Activated T-cell treated with anti-CD3 and anti-CD28 coated beads, Interleukin-2, amount 50 U/mL, for 4 hours (primary cell): ENCODE measurements around the gene PROX1. TPM values are rescaled to one million over a fixed set of nuclear protein-coding genes. Genes with fewer than 3 reads are reported as not detected.
A peak's percentile ranks its signal among the peaks of the same experiment; 100 is the strongest.

Source experiments
- ATAC-seq, 2 donors: fragments of 200-7000 bp; cut with Tn5 transposase; one replicate each; pipeline ENCODE4 v1.10.0; 2021
- DNase-seq: peaks from one replicate; pipeline ENCODE4 v3.0.0-alpha.2; 2020
- H3K27me3 Mint-ChIP-seq: one replicate; pipeline ENCODE4 v1.8.0; 2021; ENCODE audit warnings: low read depth, mixed read lengths
- H3K36me3 Mint-ChIP-seq: one replicate; pipeline ENCODE4 v1.8.0; 2022; ENCODE audit warnings: mixed read lengths; ENCODE audit not compliant: insufficient read depth
- H3K4me1 Mint-ChIP-seq: one replicate; pipeline ENCODE4 v1.8.0; 2021; ENCODE audit warnings: low read depth, mixed read lengths
- H3K4me3 Mint-ChIP-seq: one replicate; pipeline ENCODE4 v1.8.0; 2021; ENCODE audit warnings: mild to moderate bottlenecking, moderate library complexity, mixed read lengths
- H3K9me3 Mint-ChIP-seq: one replicate; pipeline ENCODE4 v1.8.0; 2021; ENCODE audit warnings: mixed read lengths
- total RNA-seq, 3 donors: library from RNA; stranded (reverse); gene quantifications; one replicate each; pipeline ENCODE4 v1.2.1, GENCODE V29; 2021

The PROX1 gene
- total RNA-seq, 3 donors from 2014 or later = 0.03 to 0.13 (median 0.08) TPM

- DNase-seq (no peak), ATAC-seq (no peak)
- Mint-ChIP-seq H3K4me1 (peaks cover 2% of the 10 kb centered on the region), H3K9me3 (no peaks in the 10 kb centered on the region), H3K27me3 (peaks cover 3% of the 10 kb centered on the region), H3K36me3 (no peaks in the 10 kb centered on the region), H3K4me3 (no peak overlapping the region)
These were observed 26.0 kb downstream of the PROX1 start for GRCh38 chr1:214013614-214014377.

GRCh38 chr1:214014730-214015129 lies 27.0 kb downstream of the PROX1 start:
- no peak for ATAC-seq
- peaks cover under 1% of the 10 kb centered on the region for H3K9me3 Mint-ChIP-seq
- no peaks in the 10 kb centered on the region for H3K36me3 Mint-ChIP-seq
- no peak overlapping the region for H3K4me3 Mint-ChIP-seq
- H3K4me1 Mint-ChIP-seq = peaks cover 8% of the 10 kb centered on the region
- DNase-seq = no peak
- H3K27me3 Mint-ChIP-seq = peaks cover 3% of the 10 kb centered on the region

- DNase-seq (no peak), ATAC-seq (no peak)
- no peaks in the 10 kb centered on the region for H3K36me3 Mint-ChIP-seq
- H3K27me3 Mint-ChIP-seq = peaks cover 3% of the 10 kb centered on the region
- H3K4me1 Mint-ChIP-seq = peaks cover 10% of the 10 kb centered on the region
- H3K9me3 Mint-ChIP-seq = peaks cover 3% of the 10 kb centered on the region
- H3K4me3 Mint-ChIP-seq = no peak overlapping the region
These were observed 29.6 kb downstream of the PROX1 start for GRCh38 chr1:214017191-214017982.

DNA sequence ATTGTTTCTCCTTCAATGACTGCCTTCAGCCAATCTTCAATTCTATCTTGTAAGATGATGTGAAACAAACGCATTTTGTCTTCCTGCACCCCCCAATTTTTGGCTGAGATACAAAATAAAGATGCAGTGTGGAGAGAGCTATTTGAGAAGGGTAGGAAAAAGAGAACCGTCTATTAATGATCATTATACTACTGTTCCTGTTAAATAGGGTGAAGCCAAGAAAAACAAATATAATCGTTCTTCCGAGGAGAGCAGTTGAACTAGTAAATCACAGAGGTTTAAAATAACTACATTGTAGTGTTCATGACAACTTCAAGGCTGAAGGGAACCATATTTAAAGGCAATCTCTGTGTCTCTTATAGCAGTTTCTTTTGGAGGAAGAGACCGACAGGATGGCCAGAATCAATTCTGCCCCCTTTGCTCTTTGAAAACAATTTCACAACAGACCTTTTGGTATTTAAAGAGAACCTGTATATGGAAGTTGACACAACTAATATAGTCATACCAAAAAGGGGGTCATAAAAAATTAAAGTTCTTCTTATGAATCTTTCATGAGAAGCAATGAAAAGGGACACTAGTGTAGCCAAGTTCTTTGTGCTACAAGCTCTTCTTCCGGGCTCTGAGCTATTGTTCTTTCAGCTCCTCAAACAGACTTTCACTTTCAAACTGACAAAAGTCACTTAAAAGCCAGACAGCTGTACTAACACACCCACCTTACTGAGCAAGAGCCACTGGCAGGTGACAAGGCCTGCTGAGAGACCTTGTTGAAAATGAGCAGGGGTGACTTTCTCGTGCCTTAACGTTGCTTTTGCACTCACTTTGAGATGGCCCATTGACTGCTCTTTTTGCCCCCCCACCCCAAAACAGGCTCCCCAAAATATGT lies 30.9 kb downstream of the PROX1 start:
- peak; percentile 30 to 46 for ATAC-seq
- Mint-ChIP-seq H3K4me1 (peaks cover 10% of the 10 kb centered on the region), H3K36me3 (no peaks in the 10 kb centered on the region), H3K4me3 (no peak overlapping the region), H3K9me3 (peaks cover 3% of the 10 kb centered on the region), H3K27me3 (peaks cover 3% of the 10 kb centered on the region)
- no peak for DNase-seq

DNA sequence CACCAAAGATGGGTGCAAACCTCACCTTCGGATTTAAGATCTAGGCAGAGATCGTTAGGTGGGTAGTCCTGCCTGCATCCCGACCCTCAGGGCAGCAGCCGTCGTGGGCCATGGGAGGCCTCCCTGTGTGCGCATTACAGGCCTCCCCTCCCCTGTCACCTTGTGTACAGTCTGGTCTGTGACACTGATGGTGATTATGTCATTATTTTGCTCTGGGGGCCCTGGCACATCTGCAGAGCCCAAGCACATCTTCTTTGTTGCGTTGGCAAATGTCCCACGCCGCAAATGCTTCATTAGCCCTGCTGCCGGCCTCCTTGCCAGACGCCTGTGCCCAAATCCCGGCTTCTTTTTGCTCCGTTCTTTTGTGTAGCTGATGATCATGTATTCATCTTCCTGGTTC lies 31.7 kb downstream of the PROX1 start:
- no peak for DNase-seq
- H3K27me3 Mint-ChIP-seq = peaks cover 3% of the 10 kb centered on the region
- no peaks in the 10 kb centered on the region for H3K36me3 Mint-ChIP-seq
- H3K4me3 Mint-ChIP-seq = peak overlapping the region; percentile 3
- no peak for ATAC-seq
- H3K9me3 Mint-ChIP-seq = peaks cover 3% of the 10 kb centered on the region
- H3K4me1 Mint-ChIP-seq = peaks cover 10% of the 10 kb centered on the region

GRCh38 chr1:214021321-214021720 lies 33.5 kb downstream of the PROX1 start:
- H3K4me3 Mint-ChIP-seq = no peak overlapping the region
- H3K4me1 Mint-ChIP-seq = peaks cover 10% of the 10 kb centered on the region
- no peaks in the 10 kb centered on the region for H3K27me3 Mint-ChIP-seq
- DNase-seq (no peak), ATAC-seq (no peak)
- no peaks in the 10 kb centered on the region for H3K36me3 Mint-ChIP-seq
- H3K9me3 Mint-ChIP-seq = peaks cover 3% of the 10 kb centered on the region

DNA sequence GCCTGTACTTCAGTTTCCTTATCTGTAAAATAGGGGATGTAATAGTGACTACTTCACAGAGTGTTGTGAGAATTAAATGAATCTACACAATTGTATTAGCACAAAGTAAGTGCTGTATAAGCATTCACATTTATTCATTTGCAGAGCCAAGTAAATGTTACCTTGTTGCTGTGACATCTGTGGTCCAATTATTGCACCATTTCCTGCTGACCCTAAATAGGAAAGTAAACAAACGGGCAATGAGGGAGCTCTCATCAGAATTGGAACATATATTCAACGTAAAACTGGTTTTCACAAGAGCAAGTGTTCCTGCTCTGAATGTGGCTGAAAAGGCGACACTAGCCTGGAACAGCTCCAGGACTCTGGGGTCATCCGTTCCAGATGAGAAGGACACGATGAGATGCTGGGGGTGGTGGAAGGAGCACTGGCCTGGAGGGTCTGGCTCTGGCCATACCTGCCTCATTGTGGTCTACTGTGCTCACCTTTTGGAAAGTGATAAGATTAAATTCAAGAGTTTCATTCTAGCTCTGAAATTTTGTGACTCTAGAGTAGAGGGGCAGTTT lies 34.5 kb downstream of the PROX1 start:
- DNase-seq (no peak), ATAC-seq (no peak)
- Mint-ChIP-seq H3K4me1 (peaks cover 10% of the 10 kb centered on the region), H3K27me3 (peaks cover 1% of the 10 kb centered on the region), H3K9me3 (peaks cover 3% of the 10 kb centered on the region), H3K36me3 (no peaks in the 10 kb centered on the region), H3K4me3 (no peak overlapping the region)

- peaks cover 3% of the 10 kb centered on the region for H3K9me3 Mint-ChIP-seq
- peaks cover 3% of the 10 kb centered on the region for H3K27me3 Mint-ChIP-seq
- ATAC-seq = no peak
- H3K4me3 Mint-ChIP-seq = no peak overlapping the region
- DNase-seq = no peak
- peaks cover 10% of the 10 kb centered on the region for H3K4me1 Mint-ChIP-seq
- no peaks in the 10 kb centered on the region for H3K36me3 Mint-ChIP-seq
These were observed 35.1 kb downstream of the PROX1 start for GRCh38 chr1:214022810-214023425.

GRCh38 chr1:214026985-214027384 lies 39.2 kb downstream of the PROX1 start:
- DNase-seq (no peak), ATAC-seq (no peak)
- no peak overlapping the region for H3K4me3 Mint-ChIP-seq
- H3K4me1 Mint-ChIP-seq = no peaks in the 10 kb centered on the region
- peaks cover 5% of the 10 kb centered on the region for H3K27me3 Mint-ChIP-seq
- H3K36me3 Mint-ChIP-seq = no peaks in the 10 kb centered on the region
- H3K9me3 Mint-ChIP-seq = no peaks in the 10 kb centered on the region

GRCh38 chr1:214027498-214027897 lies 39.7 kb downstream of the PROX1 start:
- no peak for DNase-seq
- ATAC-seq = no peak
- Mint-ChIP-seq H3K4me3 (no peak overlapping the region), H3K4me1 (no peaks in the 10 kb centered on the region), H3K36me3 (no peaks in the 10 kb centered on the region), H3K9me3 (no peaks in the 10 kb centered on the region), H3K27me3 (peaks cover 5% of the 10 kb centered on the region)

DNA sequence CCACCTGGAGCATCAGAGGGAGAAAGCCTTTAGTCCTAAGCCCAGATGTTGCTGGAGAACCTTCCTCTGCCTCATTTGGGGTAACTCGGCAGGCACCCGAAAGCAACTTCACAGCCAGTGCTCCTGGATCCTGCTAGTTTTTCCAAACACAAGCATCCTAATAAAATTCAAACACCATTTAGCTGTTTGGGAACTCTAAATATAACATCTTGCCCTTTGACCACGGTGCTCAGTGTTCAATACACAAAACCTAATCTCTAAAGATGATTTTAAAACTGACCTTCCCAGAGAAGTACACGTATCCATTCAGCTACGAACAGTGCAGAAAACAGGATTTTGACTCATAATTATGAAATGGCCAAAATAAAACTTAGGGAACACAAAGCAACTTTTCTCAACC lies 40.3 kb downstream of the PROX1 start:
- H3K4me1 Mint-ChIP-seq = no peaks in the 10 kb centered on the region
- no peaks in the 10 kb centered on the region for H3K9me3 Mint-ChIP-seq
- H3K36me3 Mint-ChIP-seq = no peaks in the 10 kb centered on the region
- ATAC-seq (no peak), DNase-seq (no peak)
- no peak overlapping the region for H3K4me3 Mint-ChIP-seq
- H3K27me3 Mint-ChIP-seq = peaks cover 5% of the 10 kb centered on the region

GRCh38 chr1:214028649-214029406 lies 41.1 kb downstream of the PROX1 start:
- no peaks in the 10 kb centered on the region for H3K9me3 Mint-ChIP-seq
- H3K4me3 Mint-ChIP-seq = no peak overlapping the region
- no peak for ATAC-seq
- no peak for DNase-seq
- H3K36me3 Mint-ChIP-seq = no peaks in the 10 kb centered on the region
- H3K4me1 Mint-ChIP-seq = no peaks in the 10 kb centered on the region
- peaks cover 5% of the 10 kb centered on the region for H3K27me3 Mint-ChIP-seq

DNA sequence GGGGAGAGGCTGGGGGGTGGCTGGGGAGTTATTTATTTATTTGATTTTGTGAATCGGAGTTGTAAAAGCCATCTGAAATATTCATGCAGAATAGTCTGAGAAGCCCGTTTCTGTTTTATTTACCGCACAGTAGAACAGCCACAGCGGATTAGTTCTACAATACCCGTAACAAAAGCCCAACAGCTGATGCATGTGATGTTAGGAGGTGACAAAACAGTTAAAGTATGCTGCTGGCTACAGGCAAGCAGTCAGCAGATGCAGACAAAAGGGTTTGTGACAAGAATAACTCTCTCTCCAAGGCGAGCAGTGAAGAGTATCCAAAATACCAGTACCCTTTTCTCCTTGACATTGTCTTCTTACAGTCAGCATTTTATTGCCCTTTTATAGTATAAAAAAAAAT lies 42.0 kb downstream of the PROX1 start:
- no peak for DNase-seq
- Mint-ChIP-seq H3K36me3 (no peaks in the 10 kb centered on the region), H3K27me3 (peaks cover 5% of the 10 kb centered on the region), H3K4me1 (no peaks in the 10 kb centered on the region), H3K4me3 (no peak overlapping the region), H3K9me3 (no peaks in the 10 kb centered on the region)
- ATAC-seq = no peak
